ENCODE results near the gene TMEM221.

The TMEM221 gene

GRCh38 chr19:17469481-17470067 lies 21.1 kb upstream of the TMEM221 start:
- H3K4me1 ChIP-seq (ENCODE audit: control insufficient read depth, insufficient read depth, low read length): no peaks in the 10 kb centered on the region
- no peaks in the 10 kb centered on the region for H3K36me3 ChIP-seq (ENCODE audit: control insufficient read depth, insufficient read depth, low read length)
- H3K9ac ChIP-seq (ENCODE audit: low read depth, low read length): no peak overlapping the region
- peaks cover 19% of the 10 kb centered on the region for H3K27me3 ChIP-seq (ENCODE audit: control insufficient read depth, insufficient read depth, low read length)
- no peaks in the 10 kb centered on the region for H3K9me3 ChIP-seq (ENCODE audit: control insufficient read depth, insufficient read depth, low read length)
- peak overlapping the region; percentile 97 for H3K4me3 ChIP-seq (ENCODE audit: low read depth, low read length)

GRCh38 chr19:17469092-17469480 lies 20.6 kb upstream of the TMEM221 start:
- H3K9ac ChIP-seq (ENCODE audit: low read depth, low read length): no peak overlapping the region
- H3K36me3 ChIP-seq (ENCODE audit: control insufficient read depth, insufficient read depth, low read length): no peaks in the 10 kb centered on the region
- H3K4me1 ChIP-seq (ENCODE audit: control insufficient read depth, insufficient read depth, low read length): no peaks in the 10 kb centered on the region
- H3K27me3 ChIP-seq (ENCODE audit: control insufficient read depth, insufficient read depth, low read length): peaks cover 19% of the 10 kb centered on the region
- H3K9me3 ChIP-seq (ENCODE audit: control insufficient read depth, insufficient read depth, low read length): no peaks in the 10 kb centered on the region
- H3K4me3 ChIP-seq (ENCODE audit: low read depth, low read length): peak overlapping the region; percentile 65

GRCh38 chr19:17468302-17469091 lies 20.0 kb upstream of the TMEM221 start:
- peak overlapping the region; percentile 65 for H3K4me3 ChIP-seq (ENCODE audit: low read depth, low read length)
- peaks cover 19% of the 10 kb centered on the region for H3K27me3 ChIP-seq (ENCODE audit: control insufficient read depth, insufficient read depth, low read length)
- H3K4me1 ChIP-seq (ENCODE audit: control insufficient read depth, insufficient read depth, low read length): no peaks in the 10 kb centered on the region
- H3K9me3 ChIP-seq (ENCODE audit: control insufficient read depth, insufficient read depth, low read length): no peaks in the 10 kb centered on the region
- no peak overlapping the region for H3K9ac ChIP-seq (ENCODE audit: low read depth, low read length)
- H3K36me3 ChIP-seq (ENCODE audit: control insufficient read depth, insufficient read depth, low read length): no peaks in the 10 kb centered on the region

GRCh38 chr19:17467471-17468301 lies 19.2 kb upstream of the TMEM221 start:
- no peak overlapping the region for H3K9ac ChIP-seq (ENCODE audit: low read depth, low read length)

GRCh38 chr19:17466487-17466850 lies 18.0 kb upstream of the TMEM221 start:
- Histone ChIP-seq H3K9me3 (ENCODE audit: control insufficient read depth, insufficient read depth, low read length) (no peaks in the 10 kb centered on the region), H3K27me3 (ENCODE audit: control insufficient read depth, insufficient read depth, low read length) (peaks cover 16% of the 10 kb centered on the region), H3K4me1 (ENCODE audit: control insufficient read depth, insufficient read depth, low read length) (no peaks in the 10 kb centered on the region), H3K4me3 (ENCODE audit: low read depth, low read length) (no peak overlapping the region), H3K36me3 (ENCODE audit: control insufficient read depth, insufficient read depth, low read length) (no peaks in the 10 kb centered on the region), H3K9ac (ENCODE audit: low read depth, low read length) (no peak overlapping the region)

More at GRCh38 chr19:17467471-17468301, 19.2 kb upstream of the TMEM221 start:
- no peaks in the 10 kb centered on the region for H3K4me1 ChIP-seq (ENCODE audit: control insufficient read depth, insufficient read depth, low read length)
- no peaks in the 10 kb centered on the region for H3K9me3 ChIP-seq (ENCODE audit: control insufficient read depth, insufficient read depth, low read length)
- H3K4me3 ChIP-seq (ENCODE audit: low read depth, low read length): no peak overlapping the region
- peaks cover 19% of the 10 kb centered on the region for H3K27me3 ChIP-seq (ENCODE audit: control insufficient read depth, insufficient read depth, low read length)
- H3K36me3 ChIP-seq (ENCODE audit: control insufficient read depth, insufficient read depth, low read length): no peaks in the 10 kb centered on the region

GRCh38 chr19:17460372-17461230 lies 12.1 kb upstream of the TMEM221 start, which contains the start of gene NXNL1:
Gene NXNL1 (minus strand): TSS chr19:17460926. CDS start chr19:17460869, 57 bp downstream.
- peaks cover 19% of the 10 kb centered on the region for H3K27me3 ChIP-seq (ENCODE audit: control insufficient read depth, insufficient read depth, low read length)
- H3K36me3 ChIP-seq (ENCODE audit: control insufficient read depth, insufficient read depth, low read length): no peaks in the 10 kb centered on the region
- H3K9ac ChIP-seq (ENCODE audit: low read depth, low read length): no peak within 1 kb of the TSS
- no peaks in the 10 kb centered on the region for H3K9me3 ChIP-seq (ENCODE audit: control insufficient read depth, insufficient read depth, low read length)
- H3K4me1 ChIP-seq (ENCODE audit: control insufficient read depth, insufficient read depth, low read length): no peaks in the 10 kb centered on the region
- H3K4me3 ChIP-seq (ENCODE audit: low read depth, low read length): no peak within 1 kb of the TSS

GRCh38 chr19:17458970-17459369 lies 10.5 kb upstream of the TMEM221 start:
- H3K9ac ChIP-seq (ENCODE audit: low read depth, low read length): no peak overlapping the region
- H3K4me3 ChIP-seq (ENCODE audit: low read depth, low read length): no peak overlapping the region
- no peaks in the 10 kb centered on the region for H3K4me1 ChIP-seq (ENCODE audit: control insufficient read depth, insufficient read depth, low read length)
- H3K9me3 ChIP-seq (ENCODE audit: control insufficient read depth, insufficient read depth, low read length): no peaks in the 10 kb centered on the region
- H3K27me3 ChIP-seq (ENCODE audit: control insufficient read depth, insufficient read depth, low read length): peaks cover 29% of the 10 kb centered on the region
- no peaks in the 10 kb centered on the region for H3K36me3 ChIP-seq (ENCODE audit: control insufficient read depth, insufficient read depth, low read length)

- no peaks in the 10 kb centered on the region for H3K36me3 ChIP-seq (ENCODE audit: control insufficient read depth, insufficient read depth, low read length)
- H3K4me1 ChIP-seq (ENCODE audit: control insufficient read depth, insufficient read depth, low read length): no peaks in the 10 kb centered on the region
- peaks cover 32% of the 10 kb centered on the region for H3K27me3 ChIP-seq (ENCODE audit: control insufficient read depth, insufficient read depth, low read length)
- no peaks in the 10 kb centered on the region for H3K9me3 ChIP-seq (ENCODE audit: control insufficient read depth, insufficient read depth, low read length)
- no peak overlapping the region for H3K9ac ChIP-seq (ENCODE audit: low read depth, low read length)
- H3K4me3 ChIP-seq (ENCODE audit: low read depth, low read length): no peak overlapping the region
Measured at GRCh38 chr19:17457616-17458015, 9.1 kb upstream of the TMEM221 start.

GRCh38 chr19:17456127-17456526 lies 7.7 kb upstream of the TMEM221 start:
- Histone ChIP-seq H3K9me3 (ENCODE audit: control insufficient read depth, insufficient read depth, low read length) (no peaks in the 10 kb centered on the region), H3K36me3 (ENCODE audit: control insufficient read depth, insufficient read depth, low read length) (no peaks in the 10 kb centered on the region), H3K4me1 (ENCODE audit: control insufficient read depth, insufficient read depth, low read length) (no peaks in the 10 kb centered on the region), H3K4me3 (ENCODE audit: low read depth, low read length) (peak overlapping the region; percentile 39), H3K27me3 (ENCODE audit: control insufficient read depth, insufficient read depth, low read length) (peaks cover 34% of the 10 kb centered on the region), H3K9ac (ENCODE audit: low read depth, low read length) (no peak overlapping the region)

- Histone ChIP-seq H3K36me3 (ENCODE audit: control insufficient read depth, insufficient read depth, low read length) (no peaks in the 10 kb centered on the region), H3K4me1 (ENCODE audit: control insufficient read depth, insufficient read depth, low read length) (no peaks in the 10 kb centered on the region), H3K4me3 (ENCODE audit: low read depth, low read length) (peak overlapping the region; percentile 56), H3K9ac (ENCODE audit: low read depth, low read length) (no peak overlapping the region), H3K27me3 (ENCODE audit: control insufficient read depth, insufficient read depth, low read length) (peaks cover 34% of the 10 kb centered on the region), H3K9me3 (ENCODE audit: control insufficient read depth, insufficient read depth, low read length) (no peaks in the 10 kb centered on the region)
Measured at GRCh38 chr19:17455308-17456123, 7.0 kb upstream of the TMEM221 start.
